ENCODE measurements around the gene TRIM32.
"Not testable (repeated sequence)": the region's sequence is repeated elsewhere in the genome, so short reads cannot be mapped to it uniquely, and the experiment has no call there.

The TRIM32 gene

GRCh38 chr9:116674210-116674980 lies 12.7 kb upstream of the TRIM32 start:
- DNase-seq (ENCODE audit: low spot score): no peak

- no peak for DNase-seq (ENCODE audit: low spot score)
Measured at GRCh38 chr9:116683535-116683934, 3.6 kb upstream of the TRIM32 start.

GRCh38 chr9:116685166-116685565 lies 1.9 kb upstream of the TRIM32 start:
- no peak for DNase-seq (ENCODE audit: low spot score)

- DNase-seq (ENCODE audit: low spot score): no peak
Measured at GRCh38 chr9:116686135-116686534, 970 bp upstream of the TRIM32 start.

GRCh38 chr9:116686693-116687073 lies 422 bp upstream of the TRIM32 start:
- no peak for DNase-seq (ENCODE audit: low spot score)

GRCh38 chr9:116687754-116688135 lies 640 bp downstream of the TRIM32 start:
- DNase-seq (ENCODE audit: low spot score): no peak

- no peak for DNase-seq (ENCODE audit: low spot score)
Measured at GRCh38 chr9:116688806-116689485, 1.8 kb downstream of the TRIM32 start.

GRCh38 chr9:116689486-116690032 lies 2.5 kb downstream of the TRIM32 start:
- no peak for DNase-seq (ENCODE audit: low spot score)

GRCh38 chr9:116690805-116691204 lies 3.7 kb downstream of the TRIM32 start:
- not testable (repeated sequence) for DNase-seq (ENCODE audit: low spot score)

GRCh38 chr9:116691607-116692006 lies 4.5 kb downstream of the TRIM32 start:
- DNase-seq (ENCODE audit: low spot score): no peak

GRCh38 chr9:116692616-116693015 lies 5.5 kb downstream of the TRIM32 start:
- no peak for DNase-seq (ENCODE audit: low spot score)

- no peak for DNase-seq (ENCODE audit: low spot score)
Measured at GRCh38 chr9:116693233-116693731, 6.2 kb downstream of the TRIM32 start.

GRCh38 chr9:116694785-116695291 lies 7.7 kb downstream of the TRIM32 start:
- no peak for DNase-seq (ENCODE audit: low spot score)

- DNase-seq (ENCODE audit: low spot score): no peak
Measured at GRCh38 chr9:116695438-116695837, 8.3 kb downstream of the TRIM32 start.

GRCh38 chr9:116697362-116697761 lies 10.3 kb downstream of the TRIM32 start:
- no peak for DNase-seq (ENCODE audit: low spot score)

GRCh38 chr9:116697887-116698286 lies 10.8 kb downstream of the TRIM32 start:
- DNase-seq (ENCODE audit: low spot score): no peak

GRCh38 chr9:116700279-116700678 lies 13.2 kb downstream of the TRIM32 start:
- no peak for DNase-seq (ENCODE audit: low spot score)

GRCh38 chr9:116700882-116701865 lies 14.1 kb downstream of the TRIM32 start:
- DNase-seq (ENCODE audit: low spot score): no peak

- DNase-seq (ENCODE audit: low spot score): no peak
Measured at GRCh38 chr9:116701940-116702642, 15.0 kb downstream of the TRIM32 start.

- no peak for DNase-seq (ENCODE audit: low spot score)
Measured at GRCh38 chr9:116703634-116704033, 16.5 kb downstream of the TRIM32 start.

GRCh38 chr9:116704470-116704869 lies 17.4 kb downstream of the TRIM32 start:
- no peak for DNase-seq (ENCODE audit: low spot score)
